ENCODE results near the gene ZBTB49.

ZBTB49 gene

GRCh38 chr4:4327652-4328121, 37.6 kb downstream of the ZBTB49 start:
- DNase-seq = no peak

GRCh38 chr4:4328206-4328605, 38.2 kb downstream of the ZBTB49 start:
- DNase-seq = no peak

- no peak for DNase-seq
These were observed 38.8 kb downstream of the ZBTB49 start for GRCh38 chr4:4328840-4329239.

- DNase-seq = no peak
These were observed 39.4 kb downstream of the ZBTB49 start for GRCh38 chr4:4329496-4329895.

GRCh38 chr4:4330794-4331193, 40.7 kb downstream of the ZBTB49 start:
- DNase-seq = no peak

- DNase-seq = no peak
These were observed 42.5 kb downstream of the ZBTB49 start for GRCh38 chr4:4332529-4332928.

- no peak for DNase-seq
These were observed 43.2 kb downstream of the ZBTB49 start for GRCh38 chr4:4333265-4333706.

GRCh38 chr4:4334798-4335520, 44.9 kb downstream of the ZBTB49 start:
- peak; percentile 79 for DNase-seq

- no peak for DNase-seq
These were observed 48.4 kb downstream of the ZBTB49 start for GRCh38 chr4:4338210-4339001.

GRCh38 chr4:4339504-4340085, 49.5 kb downstream of the ZBTB49 start:
- no peak for DNase-seq

- no peak for DNase-seq
These were observed 52.0 kb downstream of the ZBTB49 start for GRCh38 chr4:4341861-4342650.

- no peak for DNase-seq
These were observed 53.0 kb downstream of the ZBTB49 start for GRCh38 chr4:4343038-4343437.

- no peak for DNase-seq
These were observed 55.0 kb downstream of the ZBTB49 start for GRCh38 chr4:4344915-4345527.

GRCh38 chr4:4347585-4347984, 57.5 kb downstream of the ZBTB49 start:
- no peak for DNase-seq

- peak; percentile 5 for DNase-seq
These were observed 58.5 kb downstream of the ZBTB49 start for GRCh38 chr4:4348585-4348984.

GRCh38 chr4:4349867-4350266, 59.8 kb downstream of the ZBTB49 start:
- DNase-seq = no peak

- DNase-seq = no peak
These were observed 60.9 kb downstream of the ZBTB49 start for GRCh38 chr4:4350909-4351308.

- DNase-seq = no peak
These were observed 65.3 kb downstream of the ZBTB49 start for GRCh38 chr4:4355302-4355701.

GRCh38 chr4:4356106-4357041, 66.3 kb downstream of the ZBTB49 start:
- no peak for DNase-seq

GRCh38 chr4:4358093-4358854, 68.2 kb downstream of the ZBTB49 start:
- no peak for DNase-seq

- no peak for DNase-seq
These were observed 71.8 kb downstream of the ZBTB49 start for GRCh38 chr4:4361883-4362282.

All from stimulated activated CD4-positive, alpha-beta T cell treated with anti-CD3 and anti-CD28 coated beads, Interleukin-15, amount 100 ng/mL, for 24 hours (primary cell).